HepG2 (cell line): ENCODE data around the gene IGSF5. TPM values are rescaled to one million over a fixed set of nuclear protein-coding genes. Genes with fewer than 3 reads are reported as not detected.

Source experiments
- ATAC-seq: fragments of 200-7000 bp; cut with Tn5 transposase; 3 replicates; pipeline ENCODE4 v1.9.1; 2020; ENCODE audit warnings: mild to moderate bottlenecking, moderate library complexity
- BruUV-seq: library from RNA; stranded (reverse); fragments of 400-500 nt; replicated peaks from 2 replicates; lab custom pipeline; 2021; lab: Mats Ljungman, UMichigan
- CTCF ChIA-PET: fragments of 300-600 bp; formaldehyde crosslinking; extraction: SDS; loops from one replicate; lab custom pipeline; 2021; ENCODE audit warnings: low total read pairs, inconsistent platforms, low intra/inter-chr PET ratio; lab: Yijun Ruan, JAX
- POLR2A ChIA-PET: fragments of 350-600 bp; sonication (Branson Sonifier 250); formaldehyde crosslinking; loops from one replicate; lab custom pipeline; 2020; ENCODE audit warnings: antibody characterized with exemption, inconsistent platforms; lab: Yijun Ruan, JAX
- DNase-seq: peaks from one replicate; pipeline ENCODE4 v3.0.0-alpha.2; 2015; ENCODE audit warnings: low spot score
- FAIRE-seq: peaks from 3 replicates; lab custom pipeline; 2011; peaks lifted over from hg19 to GRCh38; lab: Jason Lieb, UNC
- H2AFZ ChIP-seq: one replicate; pipeline ENCODE4 v1.6.1; 2011; ENCODE audit warnings: low read length, inconsistent platforms
- H3K27ac ChIP-seq: fragments of 300-600 bp; 3 replicates; pipeline ENCODE4 v1.8.0; 2011; ENCODE audit warnings: mixed run types, mild to moderate bottlenecking, mixed read lengths, low read length, inconsistent platforms; ENCODE audit not compliant: insufficient read depth; ENCODE audit errors: extremely low read length
- H3K27me3 ChIP-seq, 2 experiments: fragments of 200-600 bp in 1 of 2; 2 replicates in 1 of 2; 3 replicates in 1 of 2; pipeline versions ENCODE4 v1.6.0 to v1.8.0; 2011; ENCODE audit warnings: low read length in 2 of 2, mild to moderate bottlenecking in 2 of 2, moderate library complexity in 2 of 2, inconsistent platforms in 1 of 2; ENCODE audit not compliant: insufficient read depth in 2 of 2, control insufficient read depth in 1 of 2
- H3K36me3 ChIP-seq, 2 experiments: fragments of 200-600 bp in 1 of 2; replicated peaks in 1 of 2; 2 replicates in 1 of 2; 3 replicates in 1 of 2; pipeline versions ENCODE4 v1.5.1 to v1.8.0; 2011; ENCODE audit warnings: low read length in 2 of 2, inconsistent platforms in 1 of 2; ENCODE audit not compliant: insufficient read depth in 2 of 2, control insufficient read depth in 1 of 2
- H3K4me1 ChIP-seq: 2 replicates; pipeline ENCODE4 v1.5.1; 2012; ENCODE audit warnings: low read length, inconsistent platforms; ENCODE audit not compliant: insufficient read depth
- H3K4me2 ChIP-seq: 2 replicates; pipeline ENCODE4 v1.6.0; 2011; ENCODE audit warnings: low read depth, low read length, inconsistent platforms
- H3K4me3 ChIP-seq, 3 experiments: fragments of 200-600 bp in 1 of 3; sonication (generic), shearing (Covaris generic) in 1 of 3; replicated peaks in 1 of 3; 2 replicates each; pipeline ENCODE4 v1.5.1; 2011 to 2016; ENCODE audit warnings: low read length in 3 of 3, inconsistent platforms in 2 of 3, low read depth in 2 of 3, mild to moderate bottlenecking in 2 of 3, control low read depth in 1 of 3, mixed read lengths in 1 of 3; ENCODE audit not compliant: insufficient read depth in 1 of 3
- H3K79me2 ChIP-seq: one replicate; pipeline ENCODE4 v1.6.1; 2011; ENCODE audit warnings: low read length, inconsistent platforms; ENCODE audit not compliant: insufficient read depth
- H3K9ac ChIP-seq: 2 replicates; pipeline ENCODE4 v1.6.0; 2011; ENCODE audit warnings: mild to moderate bottlenecking, low read depth, low read length, inconsistent platforms; ENCODE audit not compliant: insufficient read depth
- H3K9me3 ChIP-seq: 2 replicates; pipeline ENCODE4 v1.5.1; 2012; ENCODE audit warnings: mild to moderate bottlenecking, low read length
- H4K20me1 ChIP-seq: 2 replicates; pipeline ENCODE4 v1.6.0; 2011; ENCODE audit warnings: inconsistent platforms, mild to moderate bottlenecking, low read length, moderate library complexity; ENCODE audit not compliant: insufficient read depth
- MAFF ChIP-seq: IDR thresholded peaks from 2 replicates; pipeline ENCODE4 v1.6.1; 2011; ENCODE audit warnings: low read depth, low read length, improper control_type of control experiment
- MAFK ChIP-seq, 2 experiments: IDR thresholded peaks in 1 of 2; conservative IDR thresholded peaks in 1 of 2; 2 replicates each; pipeline ENCODE4 v1.6.1; 2011; ENCODE audit warnings: improper control_type of control experiment in 2 of 2, low read length in 2 of 2
- RBFOX2 ChIP-seq: fragments of 200-400 bp; formaldehyde crosslinking; IDR thresholded peaks from 2 replicates; pipeline ENCODE4 v1.6.1; 2017; ENCODE audit warnings: low read depth, mild to moderate bottlenecking, low read length
- RERE ChIP-seq: IDR thresholded peaks from 2 replicates; pipeline ENCODE4 v1.6.1; 2016; ENCODE audit warnings: low read depth, missing genetic modification reagents, missing compliant biosample characterization
- RFX1 ChIP-seq: fragments of 450-650 bp; IDR thresholded peaks from 2 replicates; pipeline ENCODE4 v1.6.1; 2017
- SMC3 ChIP-seq: IDR thresholded peaks from 2 replicates; pipeline ENCODE4 v1.6.1; 2011; ENCODE audit warnings: low read length, improper control_type of control experiment
- SNRNP70 ChIP-seq: fragments of 200-400 bp; formaldehyde crosslinking; IDR thresholded peaks from 2 replicates; pipeline ENCODE4 v1.6.1; 2017; ENCODE audit warnings: mild to moderate bottlenecking, low read depth, low read length, moderate library complexity
- SP1 ChIP-seq, 2 experiments: fragments of 450-650 bp in 1 of 2; sonication (generic) in 1 of 2; formaldehyde crosslinking in 1 of 2; IDR thresholded peaks; 2 replicates each; pipeline versions ENCODE4 v1.4.0 to v1.6.1; 2016 to 2020; ENCODE audit warnings: missing genetic modification reagents in 1 of 2
- ZBTB1 ChIP-seq: sonication (generic); formaldehyde crosslinking; IDR thresholded peaks from 2 replicates; pipeline ENCODE4 v1.4.0; 2020; ENCODE audit warnings: missing genetic modification reagents, borderline replicate concordance
- ZHX1 ChIP-seq: sonication (generic); formaldehyde crosslinking; IDR thresholded peaks from 2 replicates; pipeline ENCODE4 v1.8.1; 2022; ENCODE audit warnings: low read depth, mild to moderate bottlenecking, missing genetic modification reagents
- ZMYM4 ChIP-seq: sonication (generic); formaldehyde crosslinking; IDR thresholded peaks from 2 replicates; pipeline ENCODE4 v1.8.1; 2023; ENCODE audit warnings: mild to moderate bottlenecking, missing genetic modification reagents
- ZNF121 ChIP-seq: sonication (generic); formaldehyde crosslinking; IDR thresholded peaks from 2 replicates; pipeline ENCODE4 v1.5.0; 2020; ENCODE audit warnings: mild to moderate bottlenecking, missing genetic modification reagents
- ZNF18 ChIP-seq: sonication (generic); formaldehyde crosslinking; IDR thresholded peaks from 2 replicates; pipeline ENCODE4 v1.8.0; 2022; ENCODE audit warnings: mild to moderate bottlenecking, missing genetic modification reagents; ENCODE audit not compliant: insufficient replicate concordance
- ZNF230 ChIP-seq: sonication (generic); formaldehyde crosslinking; IDR thresholded peaks from 2 replicates; pipeline ENCODE4 v1.4.0; 2020; ENCODE audit warnings: mild to moderate bottlenecking, missing genetic modification reagents
- ZNF782 ChIP-seq: sonication (generic); formaldehyde crosslinking; IDR thresholded peaks from 2 replicates; pipeline ENCODE4 v1.4.0; 2020; ENCODE audit warnings: missing genetic modification reagents, mild to moderate bottlenecking, borderline replicate concordance
- WGBS: methylation state at CpG from one replicate; pipeline ENCODE4 v1.1.6; 2017; ENCODE audit warnings: low lambda C conversion rate; 5-methylcytosine and 5-hydroxymethylcytosine counted together
- in situ Hi-C: cut with HindIII; loops from 2 replicates; pipeline ENCODE4 v1.10.0; 2017; ENCODE audit warnings: low pct_unique_long_range_greater_than_20kb; ENCODE audit not compliant: extremely low pct_ligation_motif_present
- intact Hi-C: fragments of 100-400 bp; cut with micrococcal nuclease; formaldehyde crosslinking; loops from one replicate; pipeline ENCODE4 v1.10.0; 2022; ENCODE audit not compliant: unreplicated experiment
- polyA plus RNA-seq, 8 experiments: library from polyadenylated mRNA; depleted of rRNA in 3 of 8; stranded (reverse) in 7 of 8; unstranded in 1 of 8; fragments of >200 nt; fragmentation: Illumina TruSeq in 4 of 8; extraction: Trizol in 4 of 8; gene quantifications; 2 replicates each; pipeline versions ENCODE4 v1.2.1 to v1.2.3, GENCODE V29; 2011 to 2016; ENCODE audit warnings: low read depth in 4 of 8, missing spikeins in 1 of 8, mixed read lengths in 1 of 8; ENCODE audit not compliant: insufficient read depth in 1 of 8
- total RNA-seq, 5 experiments: library from RNA; depleted of rRNA; stranded (reverse); fragments of >200 nt; fragmentation: Illumina TruSeq; extraction: Trizol; gene quantifications; 2 replicates each; pipeline ENCODE4 v1.2.3, GENCODE V29; 2016; ENCODE audit warnings: low read depth in 1 of 5

The IGSF5 gene
- total and polyA plus RNA-seq, 2 of the 13 experiments (the other 11 are each of a cell fraction or from before 2014, with no cell fraction given), result not detected

- in situ Hi-C loops, result no loop called here
- H3K4me2 ChIP-seq, result no peak overlapping the region
- no peak overlapping the region for H3K4me3 ChIP-seq
- no peaks in the 10 kb centered on the region for H4K20me1 ChIP-seq
- intact Hi-C loops, result no loop called here
- ChIA-PET POLR2A (no interaction called here), CTCF (no interaction called here)
- no peak overlapping the region for H2AFZ ChIP-seq
- H3K9ac ChIP-seq, result no peak overlapping the region
- no peaks in the 10 kb centered on the region for H3K27me3 ChIP-seq
- no TSS peak for BruUV-seq
- TF ChIP-seq SP1 (IDR thresholded peaks at IDR 0.05) (no peak), SP1 (CRISPR knock-in tag; IDR thresholded peaks at IDR 0.05) (no peak), ZNF18 (no peak), RBFOX2 (no peak), SMC3 (no peak), ZHX1 (CRISPR knock-in tag) (no peak), ZMYM4 (CRISPR knock-in tag) (no peak), RFX1 (no peak), ZBTB1 (CRISPR knock-in tag) (no peak), ZNF782 (CRISPR knock-in tag) (no peak), SNRNP70 (no peak), ZNF230 (CRISPR knock-in tag) (no peak), ZNF121 (no peak), MAFF (peak; percentile 39; the same call in 1 of the 2 replicates), RERE (CRISPR knock-in tag) (no peak), MAFK (conservative IDR thresholded peaks at IDR 0.05 in 1 of 2, IDR thresholded peaks at IDR 0.05 in 1 of 2; ENCODE audit: low read length in 2 of 2) (peak; percentile 47 to 51)
- DNase-seq, result no peak
- FAIRE-seq, result no peak
- WGBS, result 16% methylated on average over 3 of the region's 3 CpGs
- no peak overlapping the region for H3K27ac ChIP-seq
- H3K9me3 ChIP-seq, result peaks cover 74% of the 10 kb centered on the region
- no peaks in the 10 kb centered on the region for H3K79me2 ChIP-seq
- ATAC-seq, result no peak
- no peaks in the 10 kb centered on the region for H3K4me1 ChIP-seq
- H3K36me3 ChIP-seq, result no peaks in the 10 kb centered on the region
Observed at GRCh38 chr21:39804240-39804639, 59.3 kb downstream of the IGSF5 start.
